Heart right ventricle (tissue), 16 donors: ENCODE results near the gene ZBTB18. TPM values are rescaled to one million over a fixed set of nuclear protein-coding genes. Genes with fewer than 3 reads are reported as not detected.

ENCODE experiments used
- ATAC-seq, 8 donors: fragments of 200-7000 bp; cut with Tn5 transposase; one replicate each; pipeline ENCODE4 v1.9.1; 2020; ENCODE audit warnings: mild to moderate bottlenecking in 8 of 8, moderate library complexity in 8 of 8, moderate number of reproducible peaks in 1 of 8
- DNase-seq, 2 donors: peaks; one replicate each; pipeline ENCODE4 v3.0.0-alpha.2; 2020
- H3K27ac ChIP-seq, 10 donors: fragments of 200-600 bp; sonication (generic) in 2 of 10; one replicate each; pipeline versions ENCODE4 v1.5.0 to v1.8.0; 2020 to 2022; ENCODE audit warnings: mild to moderate bottlenecking in 3 of 10
- H3K27me3 ChIP-seq, 7 donors: fragments of 200-600 bp; one replicate each; pipeline ENCODE4 v1.8.0; 2021 to 2022; ENCODE audit warnings: mild to moderate bottlenecking in 2 of 7
- H3K36me3 ChIP-seq, 9 donors: fragments of 200-600 bp; sonication (generic) in 1 of 9; one replicate each; pipeline versions ENCODE4 v1.5.0 to v1.8.0; 2020 to 2022; ENCODE audit warnings: mild to moderate bottlenecking in 2 of 9
- H3K4me1 ChIP-seq, 9 donors: fragments of 200-600 bp; sonication (generic) in 1 of 9; one replicate each; pipeline versions ENCODE4 v1.5.0 to v1.8.0; 2020 to 2022; ENCODE audit warnings: mild to moderate bottlenecking in 4 of 9
- H3K4me3 ChIP-seq, 10 donors: fragments of 200-600 bp; sonication (generic) in 2 of 10; one replicate each; pipeline versions ENCODE4 v1.5.0 to v1.8.0; 2020 to 2022; ENCODE audit warnings: mild to moderate bottlenecking in 7 of 10, moderate library complexity in 2 of 10
- H3K9me3 ChIP-seq, 11 donors: fragments of 200-600 bp in 10 of 11; sonication (generic) in 2 of 11; one replicate each; pipeline versions ENCODE4 v1.5.0 to v1.8.0; 2013 to 2022; ENCODE audit warnings: mild to moderate bottlenecking in 2 of 11, control low read depth in 1 of 11, moderate library complexity in 1 of 11
- CTCF ChIP-seq, 9 donors: fragments of 200-600 bp; sonication (generic) in 2 of 9; IDR thresholded peaks; one replicate each; pipeline versions ENCODE4 v1.5.0 to v1.8.0; 2021 to 2022; ENCODE audit warnings: antibody characterized with exemption in 9 of 9, mild to moderate bottlenecking in 5 of 9, moderate library complexity in 1 of 9
- WGBS, 2 donors: extraction: QIAGEN DNeasy Blood & Tissue Kit; methylation state at CpG; one replicate each; pipeline ENCODE4 v1.1.7; 2013; ENCODE audit warnings: inconsistent platforms in 1 of 2; 5-methylcytosine and 5-hydroxymethylcytosine counted together
- intact Hi-C, 10 donors: fragments of 100-400 bp; cut with DNase I; formaldehyde crosslinking; loops; one replicate each; pipeline versions ENCODE4 v1.11.1 to v1.14.2; 2022
- polyA plus RNA-seq, 2 donors: library from polyadenylated mRNA; stranded (reverse); fragments of 200-250 nt; gene quantifications; one replicate each; pipeline ENCODE4 v1.2.3, GENCODE V29; 2013
- total RNA-seq, 10 donors: library from RNA; stranded (reverse); fragmentation: NEBNext Ultra II Directional in 3 of 10; extraction: Animal tissue kit (Norgen Biotek cat#: 25700) in 3 of 10; gene quantifications; one replicate each; pipeline versions ENCODE4 v1.2.1 to v1.2.4, GENCODE V29; 2021 to 2023
- donor health status: Arrhythmogenic right ventricular cardiomyopathy.
- donor health status: ischemic (EF 13 %, LVEDD 7.1; RV severe dilation, severe dysfunction).
- donor health status: healthy with polysubstance abuse.
- donor health status: DM: no; HTN: yes; CAD: no.
- donor health status: DM: no; HTN: no; CAD: no.
- donor health status: ischemic (EF 25% LVEDD 6.9; RV normal size, moderate dysfunction).
- donor health status: ischemic (EF 25% LVEDD 5.7; RV mildly dilated, moderate dysfunction).
- donor health status: healthy.
- donor health status: DM: yes; HTN: yes; CAD: no.
- donor health status: Ischemic cardiomyopathy.
- donor health status: ischemic (EF 35%, LVEDD 5.7; RV mildly dilated, moderate dysfunction).
- donor health status: nonischemic (EF 11% LVEDD 7.7; RV severe dilation, severe dysfunction).
- donor health status: DM: yes; HTN: yes; CAD: no.
- donor health status: PGD.
- donor health status: ischemic (EF 29% LVEDD 5.4; RV normal size, mild dysfunction).
- donor health status: nonischemic (EF 23%, LVEDD 6.1; RV moderate dilation, normal function).

Gene ZBTB18
- total and polyA plus RNA-seq, 12 donors: 7.5 to 33.7 (median 20.5) TPM

DNA sequence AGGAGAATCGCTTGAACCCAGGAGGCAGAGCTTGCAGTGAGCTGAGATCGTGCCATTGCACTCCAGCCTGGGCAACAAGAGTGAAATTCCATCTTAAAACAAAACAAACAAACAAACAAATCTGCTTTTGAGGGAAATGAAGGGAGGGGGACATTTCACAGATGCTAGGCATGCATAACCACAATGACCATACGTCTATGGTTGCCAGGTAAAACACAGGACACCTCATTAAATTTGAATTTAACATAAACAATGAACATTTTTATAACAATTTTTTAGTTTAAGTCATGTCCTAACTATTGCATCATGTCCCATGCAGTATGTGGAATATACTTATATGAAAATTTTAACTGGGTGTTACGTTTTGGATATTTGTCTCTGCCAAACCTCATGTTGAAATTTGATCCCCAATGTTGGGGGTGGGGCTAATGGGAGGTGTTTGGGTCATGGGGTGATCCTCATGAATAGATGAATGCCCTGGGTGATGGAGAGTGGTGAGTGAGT, 31.0 kb upstream of the ZBTB18 start:
- intact Hi-C loops: loop anchor here in 2 of 10 donors (10.0 kb wide), 1 partner anchor 255 kb away; no protein-coding TSS in a partner anchor
- H3K36me3 ChIP-seq: no peaks in the 10 kb centered on the region
- H3K27ac ChIP-seq: no peak overlapping the region
- no peak for ATAC-seq
- H3K4me1 ChIP-seq: no peaks in the 10 kb centered on the region
- no peak overlapping the region for H3K4me3 ChIP-seq
- H3K9me3 ChIP-seq: no peaks in the 10 kb centered on the region
- H3K27me3 ChIP-seq: peaks cover 0 to 4% (median 0%) of the 10 kb centered on the region in 7 donors
- WGBS, 2 donors: 83 to 92% methylated on average over 4 of the region's 4 CpGs
- no peak for DNase-seq
- no peak for TF ChIP-seq CTCF (IDR thresholded peaks at IDR 0.05)

GRCh38 chr1:244021427-244021826, 29.7 kb upstream of the ZBTB18 start:
- Histone ChIP-seq H3K4me1 (no peaks in the 10 kb centered on the region), H3K4me3 (no peak overlapping the region), H3K36me3 (no peaks in the 10 kb centered on the region), H3K9me3 (no peaks in the 10 kb centered on the region), H3K27me3 (peaks cover 0 to 4% (median 0%) of the 10 kb centered on the region in 7 donors), H3K27ac (no peak overlapping the region)
- no peak for ATAC-seq
- TF ChIP-seq CTCF (IDR thresholded peaks at IDR 0.05): no peak
- no peak for DNase-seq
- WGBS, 2 donors: 86 to 92% methylated on average over 1 of the region's 1 CpG
- intact Hi-C loops: loop anchor here in 1 of 10 donors (10.0 kb wide), 1 partner anchor 253 kb away; no protein-coding TSS in a partner anchor

DNA sequence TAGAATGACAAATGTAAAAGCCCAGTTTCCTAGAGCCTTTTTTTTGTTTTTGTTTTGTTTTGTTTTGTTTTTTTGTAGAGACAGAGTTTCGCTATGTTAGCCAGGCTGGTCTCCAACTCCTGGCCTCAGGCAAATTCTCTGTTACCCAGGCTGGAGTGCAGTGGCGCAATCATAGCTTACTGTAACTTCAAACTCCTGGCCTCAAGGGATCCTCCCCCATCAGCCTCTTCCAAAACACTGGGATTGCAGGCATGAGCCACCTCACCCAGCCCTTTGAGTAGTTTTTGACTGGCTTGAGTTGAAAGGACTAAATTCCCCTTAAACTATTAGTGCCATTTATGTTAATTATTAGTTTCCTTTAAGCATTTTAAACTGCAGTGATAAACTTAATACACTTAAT, 28.8 kb upstream of the ZBTB18 start:
- DNase-seq: no peak
- no peak for TF ChIP-seq CTCF (IDR thresholded peaks at IDR 0.05)

DNA sequence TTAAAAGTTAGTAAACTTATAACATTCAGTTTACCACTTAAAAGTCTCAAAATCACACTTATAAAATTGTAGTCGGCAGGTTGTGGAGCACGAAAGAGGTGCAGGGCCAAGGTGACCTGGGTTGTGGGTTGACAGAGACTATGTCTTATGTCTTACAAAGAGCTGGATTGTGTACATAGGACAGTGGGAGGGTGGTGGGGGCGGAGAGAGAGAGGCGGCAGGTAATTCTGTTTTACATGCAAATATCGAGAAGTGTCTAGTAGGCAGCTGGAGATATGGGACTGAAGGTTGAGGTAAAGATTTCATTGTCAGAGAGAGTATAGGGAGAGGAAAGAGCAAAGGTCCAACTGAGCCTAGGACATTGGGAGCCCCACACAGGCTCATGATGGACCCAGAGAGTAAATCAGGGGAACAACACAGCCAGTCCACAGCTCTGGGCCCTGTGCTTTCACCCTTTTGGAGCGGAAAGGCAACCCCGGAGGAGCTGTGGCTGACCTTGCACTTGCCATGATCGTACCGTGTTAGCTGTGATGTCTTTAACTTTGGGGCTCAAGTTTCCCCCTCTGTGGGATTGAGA, 28.1 kb upstream of the ZBTB18 start:
- Histone ChIP-seq H3K4me1 (no peaks in the 10 kb centered on the region), H3K27ac (no peak overlapping the region), H3K27me3 (peaks cover 0 to 4% (median 0%) of the 10 kb centered on the region in 7 donors), H3K36me3 (no peaks in the 10 kb centered on the region), H3K4me3 (no peak overlapping the region), H3K9me3 (no peaks in the 10 kb centered on the region)
- intact Hi-C loops: loop anchor here in 1 of 10 donors (10.0 kb wide), 1 partner anchor 252 kb away; no protein-coding TSS in a partner anchor
- no peak for DNase-seq
- ATAC-seq: no peak
- WGBS, 2 donors: 96% methylated on average over 9 of the region's 9 CpGs
- TF ChIP-seq CTCF (IDR thresholded peaks at IDR 0.05): no peak

More for the DNA sequence above, 28.8 kb upstream of the ZBTB18 start:
- 91% methylated on average over 2 of the region's 2 CpGs for WGBS, 2 donors
- no peak overlapping the region for H3K4me3 ChIP-seq
- no peak overlapping the region for H3K27ac ChIP-seq
- no peaks in the 10 kb centered on the region for H3K4me1 ChIP-seq
- no peaks in the 10 kb centered on the region for H3K36me3 ChIP-seq
- ATAC-seq: no peak
- H3K27me3 ChIP-seq: peaks cover 0 to 4% (median 0%) of the 10 kb centered on the region in 7 donors
- no peaks in the 10 kb centered on the region for H3K9me3 ChIP-seq
- intact Hi-C loops: loop anchor here in 1 of 10 donors (10.0 kb wide), 1 partner anchor 252 kb away; no protein-coding TSS in a partner anchor
